Inferior parietal cortex (tissue), 1 donor: ENCODE measurements around the gene CYP2J2.
"Not testable (repeated sequence)": the region's sequence is repeated elsewhere in the genome, so short reads cannot be mapped to it uniquely, and the experiment has no call there.

Source experiments
- DNase-seq: peaks from one replicate; pipeline ENCODE4 v3.0.0-alpha.2; 2016; ENCODE audit errors: extremely low spot score

The CYP2J2 gene

GRCh38 chr1:59877108-59877682 is 49.4 kb downstream of the CYP2J2 start:
- no peak for DNase-seq

- DNase-seq = no peak
These were observed 54.8 kb downstream of the CYP2J2 start for GRCh38 chr1:59871746-59872145.

- DNase-seq = no peak
These were observed 60.1 kb downstream of the CYP2J2 start for GRCh38 chr1:59866462-59866861.

GRCh38 chr1:59857679-59858354 is 68.8 kb downstream of the CYP2J2 start:
- no peak for DNase-seq

GRCh38 chr1:59856725-59857338 is 69.7 kb downstream of the CYP2J2 start:
- no peak for DNase-seq

- not testable (repeated sequence) for DNase-seq
These were observed 71.3 kb downstream of the CYP2J2 start for GRCh38 chr1:59855297-59855696.

GRCh38 chr1:59852117-59852516 is 74.5 kb downstream of the CYP2J2 start:
- DNase-seq = no peak

- no peak for DNase-seq
These were observed 79.7 kb downstream of the CYP2J2 start for GRCh38 chr1:59846895-59847282.

- no peak for DNase-seq
These were observed 80.2 kb downstream of the CYP2J2 start for GRCh38 chr1:59846209-59846894.

GRCh38 chr1:59845091-59845490 is 81.5 kb downstream of the CYP2J2 start:
- peak; percentile 3 for DNase-seq
